Urinary bladder (tissue), 4 donors: ENCODE measurements around the gene SCML1. TPM values are rescaled to one million over a fixed set of nuclear protein-coding genes. Genes with fewer than 3 reads are reported as not detected.

Experiments
- DNase-seq: peaks from one replicate; pipeline ENCODE4 v3.0.0-alpha.2; 2015; ENCODE audit errors: extremely low spot score
- H3K27ac ChIP-seq: one replicate; pipeline ENCODE4 v1.5.1; 2013; ENCODE audit warnings: low read depth, mild to moderate bottlenecking, moderate library complexity
- H3K36me3 ChIP-seq: one replicate; pipeline ENCODE4 v1.6.1; 2013; ENCODE audit warnings: mild to moderate bottlenecking, moderate library complexity; ENCODE audit not compliant: insufficient read depth
- H3K4me1 ChIP-seq: one replicate; pipeline ENCODE4 v1.6.1; 2013; ENCODE audit warnings: mild to moderate bottlenecking, moderate library complexity; ENCODE audit not compliant: insufficient read depth
- H3K4me3 ChIP-seq: one replicate; pipeline ENCODE4 v1.5.1; 2013; ENCODE audit warnings: low read depth, low read length
- WGBS: extraction: QIAGEN DNeasy Blood & Tissue Kit; methylation state at CpG from one replicate; pipeline ENCODE4 v1.1.7; 2013; 5-methylcytosine and 5-hydroxymethylcytosine counted together
- polyA plus RNA-seq: library from polyadenylated mRNA; stranded (reverse); fragments of 200-250 nt; gene quantifications from one replicate; pipeline ENCODE4 v1.2.3, GENCODE V29; 2013
- total RNA-seq: library from RNA; depleted of rRNA; stranded (reverse); fragments of >200 nt; gene quantifications from one replicate; pipeline ENCODE4 v1.2.3, GENCODE V29; 2014
- donor health status: healthy with polysubstance abuse.
- donor health status: healthy.

The SCML1 gene
- total and polyA plus RNA-seq, 2 donors, result 9.0 to 17.7 TPM

GRCh38 chrX:17788956-17789562, 51.8 kb downstream of the SCML1 start:
- DNase-seq, result no peak
- Histone ChIP-seq H3K4me1 (no peaks in the 10 kb centered on the region), H3K36me3 (no peaks in the 10 kb centered on the region), H3K27ac (no peak overlapping the region), H3K4me3 (no peak overlapping the region)
- WGBS, result 82% methylated on average over 8 of the region's 8 CpGs

DNA sequence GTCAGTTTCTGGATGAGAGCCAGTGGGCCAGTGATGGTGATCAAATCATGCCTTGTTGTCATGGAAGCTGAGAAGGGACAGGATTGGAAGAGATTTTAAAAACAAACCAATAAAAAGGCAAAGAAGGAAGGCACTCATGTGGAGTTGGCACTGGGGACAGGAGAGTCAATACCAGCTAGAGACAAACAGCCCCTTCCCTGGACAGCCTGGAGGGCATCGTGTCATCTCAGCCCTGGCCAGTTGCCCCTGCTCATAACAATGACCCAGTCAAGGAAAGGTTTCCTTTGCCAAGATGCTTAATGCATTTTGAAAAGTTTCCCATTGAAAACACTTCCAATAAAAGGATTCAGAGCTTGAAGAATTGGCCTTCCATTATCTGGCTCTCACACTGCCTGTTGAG, 55.5 kb downstream of the SCML1 start:
- WGBS, result 32% methylated on average over 1 of the region's 1 CpG

GRCh38 chrX:17798921-17799320, 61.6 kb downstream of the SCML1 start:
- Histone ChIP-seq H3K4me1 (no peaks in the 10 kb centered on the region), H3K27ac (no peak overlapping the region), H3K36me3 (no peaks in the 10 kb centered on the region), H3K4me3 (no peak overlapping the region)
- 88% methylated on average over 4 of the region's 4 CpGs for WGBS
- no peak for DNase-seq

More for the DNA sequence above, 55.5 kb downstream of the SCML1 start:
- DNase-seq, result no peak
- H3K4me3 ChIP-seq, result no peak overlapping the region
- H3K4me1 ChIP-seq, result no peaks in the 10 kb centered on the region
- no peak overlapping the region for H3K27ac ChIP-seq
- no peaks in the 10 kb centered on the region for H3K36me3 ChIP-seq

- H3K36me3 ChIP-seq, result no peaks in the 10 kb centered on the region
- no peak overlapping the region for H3K4me3 ChIP-seq
- H3K4me1 ChIP-seq, result no peaks in the 10 kb centered on the region
- H3K27ac ChIP-seq, result no peak overlapping the region
- DNase-seq, result no peak
- WGBS, result 97% methylated on average over 13 of the region's 13 CpGs
These were observed 64.1 kb downstream of the SCML1 start for GRCh38 chrX:17801431-17801830.

DNA sequence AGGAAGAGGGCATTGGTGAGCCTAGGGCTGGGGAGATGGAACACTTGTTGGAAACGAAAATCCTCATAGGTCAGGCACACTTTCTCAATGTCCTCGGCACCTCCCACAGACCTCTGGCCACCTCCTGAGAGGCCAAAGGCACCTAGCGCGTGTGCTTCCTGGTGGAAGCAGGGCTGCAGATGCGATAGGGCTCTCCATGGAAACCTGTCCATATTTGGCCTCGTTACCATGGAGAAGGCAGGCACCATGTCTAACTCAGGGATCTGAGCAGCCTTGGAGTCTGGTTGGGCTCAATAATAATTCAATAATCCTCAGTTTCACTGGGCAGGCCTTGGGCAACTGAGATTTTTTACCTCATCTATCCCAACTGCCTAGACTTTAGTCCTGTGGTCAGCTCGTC, 65.5 kb downstream of the SCML1 start:
- Histone ChIP-seq H3K4me3 (no peak overlapping the region), H3K36me3 (no peaks in the 10 kb centered on the region), H3K4me1 (no peaks in the 10 kb centered on the region), H3K27ac (no peak overlapping the region)
- no peak for DNase-seq
- 95% methylated on average over 7 of the region's 7 CpGs for WGBS

GRCh38 chrX:17803449-17803848, 66.2 kb downstream of the SCML1 start:
- WGBS, result 89% methylated on average over 4 of the region's 4 CpGs
- DNase-seq, result no peak
- no peak overlapping the region for H3K27ac ChIP-seq
- H3K4me1 ChIP-seq, result no peaks in the 10 kb centered on the region
- H3K36me3 ChIP-seq, result no peaks in the 10 kb centered on the region
- H3K4me3 ChIP-seq, result no peak overlapping the region

Other genes with a start within 250 kb of the SCML1 start
- 4.7 TPM for gene RAI2, start 123.8 kb downstream of the SCML1 start, total RNA-seq
- gene RAI2, start 123.8 kb downstream of the SCML1 start, polyA plus RNA-seq, result 54.3 TPM